Right lobe of liver (tissue), 4 donors: ENCODE data around the gene SOST.

Experiments used
- CTCF ChIP-seq, 4 donors: fragments of 200-600 bp in 3 of 4; fragments of 450-650 bp in 1 of 4; IDR thresholded peaks; one replicate each; pipeline versions ENCODE4 v1.5.1 to v1.8.0; 2016 to 2022; ENCODE audit warnings: antibody characterized with exemption in 4 of 4, mild to moderate bottlenecking in 2 of 4
- POLR2A ChIP-seq: fragments of 450-650 bp; IDR thresholded peaks from one replicate; pipeline ENCODE4 v1.6.1; 2017; ENCODE audit warnings: antibody characterized with exemption, mild to moderate bottlenecking
- donor health status: DM: no; HTN: no; CAD: no.
- donor health status: DM: no; HTN: no; CAD: no.
- donor health status: DM: no; HTN: yes; CAD: no.

GRCh38 chr17:43787728-43788127 lies 29.1 kb upstream of the SOST start:
- TF ChIP-seq CTCF (IDR thresholded peaks at IDR 0.05): no peak
- TF ChIP-seq POLR2A: no peak
